Natural killer cell treated with Interleukin-12 subunit alpha and Interleukin-12 subunit beta and Interleukin-15 and Interleukin-18, amount 100 ng/mL, for 72 hours (primary cell): ENCODE measurements around the gene CCL20. TPM values are rescaled to one million over a fixed set of nuclear protein-coding genes. Genes with fewer than 3 reads are reported as not detected.

Experiments
- ATAC-seq, 2 donors: fragments of 150-1000 bp; cut with Tn5 transposase in 1 of 2; sonication (Bioruptor Pico), chemical (Tn5 transposase) in 1 of 2; 2 replicates each; pipeline ENCODE4 v1.10.0; 2021
- DNase-seq: peaks from one replicate; pipeline ENCODE4 v3.0.0; 2022; ENCODE audit warnings: low spot score
- H3K27ac Mint-ChIP-seq, 2 donors: 1 replicate in 1 of 2; 2 replicates in 1 of 2; pipeline ENCODE4 v1.8.0; 2022; ENCODE audit warnings: mixed read lengths in 2 of 2, mild to moderate bottlenecking in 1 of 2, moderate library complexity in 1 of 2
- H3K27me3 Mint-ChIP-seq, 2 donors: 1 replicate in 1 of 2; 2 replicates in 1 of 2; pipeline ENCODE4 v1.8.0; 2022; ENCODE audit warnings: mixed read lengths in 2 of 2
- H3K36me3 Mint-ChIP-seq: one replicate; pipeline ENCODE4 v1.8.0; 2022; ENCODE audit warnings: mixed read lengths
- H3K4me1 Mint-ChIP-seq, 2 donors: 1 replicate in 1 of 2; 2 replicates in 1 of 2; pipeline ENCODE4 v1.8.0; 2022; ENCODE audit warnings: low read depth in 2 of 2, mixed read lengths in 2 of 2, mild to moderate bottlenecking in 1 of 2
- H3K4me3 Mint-ChIP-seq: one replicate; pipeline ENCODE4 v1.8.0; 2022; ENCODE audit warnings: mixed read lengths
- H3K9me3 Mint-ChIP-seq: 2 replicates; pipeline ENCODE4 v1.8.0; 2022; ENCODE audit warnings: mixed read lengths
- total RNA-seq, 2 donors: library from RNA; stranded (reverse); gene quantifications; one replicate each; pipeline ENCODE4 v1.2.3, GENCODE V29; 2022

The CCL20 gene
- not detected for total RNA-seq

GRCh38 chr2:227813562-227814353, at the start of gene CCL20:
Gene CCL20, plus strand, starts transcription at chr2:227813842. Its CDS starts 70 bp downstream, at chr2:227813912.
- Mint-ChIP-seq H3K27ac (no peak within 1 kb of the TSS), H3K36me3 (no peaks in the 10 kb centered on the region), H3K27me3 (peaks cover 0 to 9% of the 10 kb centered on the region in 2 donors), H3K4me3 (no peak within 1 kb of the TSS), H3K9me3 (no peaks in the 10 kb centered on the region), H3K4me1 (peaks cover 0 to 6% of the 10 kb centered on the region in 2 donors)
- no peak for ATAC-seq
- DNase-seq, result no peak

- no peak overlapping the region for H3K27ac Mint-ChIP-seq
Observed at GRCh38 chr2:227765788-227766372, 47.8 kb upstream of the CCL20 start.

GRCh38 chr2:227766373-227766883, 47.2 kb upstream of the CCL20 start:
- Mint-ChIP-seq H3K36me3 (no peaks in the 10 kb centered on the region), H3K27ac (no peak overlapping the region), H3K27me3 (peaks cover 0 to 5% of the 10 kb centered on the region in 2 donors), H3K9me3 (no peaks in the 10 kb centered on the region), H3K4me1 (no peaks in the 10 kb centered on the region), H3K4me3 (no peak overlapping the region)
- DNase-seq, result peak; percentile 62
- ATAC-seq, result peak; percentile 71 to 77

More at GRCh38 chr2:227765788-227766372, 47.8 kb upstream of the CCL20 start:
- DNase-seq (no peak), ATAC-seq (no peak)
- Mint-ChIP-seq H3K36me3 (no peaks in the 10 kb centered on the region), H3K4me1 (no peaks in the 10 kb centered on the region), H3K27me3 (peaks cover 0 to 5% of the 10 kb centered on the region in 2 donors), H3K9me3 (no peaks in the 10 kb centered on the region), H3K4me3 (no peak overlapping the region)

GRCh38 chr2:227767830-227768229, 45.8 kb upstream of the CCL20 start:
- H3K27me3 Mint-ChIP-seq, result peaks cover 0 to 3% of the 10 kb centered on the region in 2 donors
- H3K4me3 Mint-ChIP-seq, result no peak overlapping the region
- no peaks in the 10 kb centered on the region for H3K36me3 Mint-ChIP-seq
- ATAC-seq (peak in 1 of 2 donors; percentile 9), DNase-seq (no peak)
- H3K27ac Mint-ChIP-seq, result no peak overlapping the region
- H3K9me3 Mint-ChIP-seq, result no peaks in the 10 kb centered on the region
- no peaks in the 10 kb centered on the region for H3K4me1 Mint-ChIP-seq

- no peak for ATAC-seq
- no peak for DNase-seq
- Mint-ChIP-seq H3K4me1 (no peaks in the 10 kb centered on the region), H3K27me3 (peaks cover 0 to 3% of the 10 kb centered on the region in 2 donors), H3K36me3 (no peaks in the 10 kb centered on the region), H3K27ac (no peak overlapping the region), H3K4me3 (no peak overlapping the region), H3K9me3 (no peaks in the 10 kb centered on the region)
Observed at GRCh38 chr2:227772197-227772661, 41.4 kb upstream of the CCL20 start.

- ATAC-seq (peak in 1 of 2 donors; percentile 40), DNase-seq (no peak)
- no peaks in the 10 kb centered on the region for H3K36me3 Mint-ChIP-seq
- H3K9me3 Mint-ChIP-seq, result no peaks in the 10 kb centered on the region
- H3K4me1 Mint-ChIP-seq, result no peaks in the 10 kb centered on the region
- H3K4me3 Mint-ChIP-seq, result no peak overlapping the region
- H3K27me3 Mint-ChIP-seq, result peaks cover 0 to 3% of the 10 kb centered on the region in 2 donors
- H3K27ac Mint-ChIP-seq, result peak overlapping the region in 1 of 2 donors; percentile 63
Observed at GRCh38 chr2:227772932-227773331, 40.7 kb upstream of the CCL20 start.

- Mint-ChIP-seq H3K9me3 (no peaks in the 10 kb centered on the region), H3K27me3 (peaks cover 3 to 4% of the 10 kb centered on the region in 2 donors), H3K27ac (no peak overlapping the region), H3K4me3 (no peak overlapping the region), H3K4me1 (no peaks in the 10 kb centered on the region), H3K36me3 (no peaks in the 10 kb centered on the region)
- DNase-seq, result no peak
- no peak for ATAC-seq
Observed at GRCh38 chr2:227774011-227774624, 39.5 kb upstream of the CCL20 start.

GRCh38 chr2:227774895-227775842, 38.5 kb upstream of the CCL20 start:
- H3K4me3 Mint-ChIP-seq, result no peak overlapping the region

GRCh38 chr2:227780981-227781615, 32.5 kb upstream of the CCL20 start:
- H3K4me1 Mint-ChIP-seq, result peaks cover 2 to 11% of the 10 kb centered on the region in 2 donors
- no peak for ATAC-seq
- no peaks in the 10 kb centered on the region for H3K9me3 Mint-ChIP-seq
- DNase-seq, result no peak
- H3K36me3 Mint-ChIP-seq, result no peaks in the 10 kb centered on the region
- no peak overlapping the region for H3K27ac Mint-ChIP-seq
- H3K27me3 Mint-ChIP-seq, result peaks cover 0 to 15% of the 10 kb centered on the region in 2 donors
- no peak overlapping the region for H3K4me3 Mint-ChIP-seq

More at GRCh38 chr2:227774895-227775842, 38.5 kb upstream of the CCL20 start:
- ATAC-seq, result no peak
- no peaks in the 10 kb centered on the region for H3K4me1 Mint-ChIP-seq
- DNase-seq, result no peak
- no peak overlapping the region for H3K27ac Mint-ChIP-seq
- H3K36me3 Mint-ChIP-seq, result no peaks in the 10 kb centered on the region
- H3K27me3 Mint-ChIP-seq, result peaks cover 3 to 4% of the 10 kb centered on the region in 2 donors
- H3K9me3 Mint-ChIP-seq, result no peaks in the 10 kb centered on the region

- Mint-ChIP-seq H3K36me3 (no peaks in the 10 kb centered on the region), H3K9me3 (no peaks in the 10 kb centered on the region), H3K27ac (no peak overlapping the region), H3K4me1 (peaks cover 2 to 11% of the 10 kb centered on the region in 2 donors), H3K4me3 (no peak overlapping the region), H3K27me3 (peaks cover 0 to 15% of the 10 kb centered on the region in 2 donors)
- no peak for DNase-seq
- ATAC-seq, result peak in 1 of 2 donors; percentile 40
Observed at GRCh38 chr2:227781841-227782240, 31.8 kb upstream of the CCL20 start.

GRCh38 chr2:227782804-227783203, 30.8 kb upstream of the CCL20 start:
- no peaks in the 10 kb centered on the region for H3K9me3 Mint-ChIP-seq
- no peak overlapping the region for H3K4me3 Mint-ChIP-seq
- H3K27ac Mint-ChIP-seq, result no peak overlapping the region
- DNase-seq (no peak), ATAC-seq (no peak)
- no peaks in the 10 kb centered on the region for H3K36me3 Mint-ChIP-seq
- H3K27me3 Mint-ChIP-seq, result peaks cover 5 to 15% of the 10 kb centered on the region in 2 donors
- peaks cover 2 to 11% of the 10 kb centered on the region in 2 donors for H3K4me1 Mint-ChIP-seq

- no peaks in the 10 kb centered on the region for H3K36me3 Mint-ChIP-seq
- no peak overlapping the region for H3K4me3 Mint-ChIP-seq
- peaks cover 2 to 11% of the 10 kb centered on the region in 2 donors for H3K4me1 Mint-ChIP-seq
- DNase-seq (no peak), ATAC-seq (peak in 1 of 2 donors; percentile 55)
- peaks cover 7 to 15% of the 10 kb centered on the region in 2 donors for H3K27me3 Mint-ChIP-seq
- H3K9me3 Mint-ChIP-seq, result no peaks in the 10 kb centered on the region
- no peak overlapping the region for H3K27ac Mint-ChIP-seq
Observed at GRCh38 chr2:227783404-227784138, 30.1 kb upstream of the CCL20 start.
